DND-41 (cell line): ENCODE results near the gene PCGF3.

ENCODE experiments used
- ATAC-seq: fragments of 200-7000 bp; cut with Tn5 transposase; 3 replicates; pipeline ENCODE4 v1.9.1; 2021; ENCODE audit warnings: low read depth; ENCODE audit not compliant: insufficient read depth
- DNase-seq: peaks from one replicate; pipeline ENCODE4 v3.0.0-alpha.2; 2020
- H2AFZ ChIP-seq: 2 replicates; pipeline ENCODE4 v1.6.0; 2012; ENCODE audit warnings: low read depth, low read length
- H3K27ac ChIP-seq: 2 replicates; pipeline ENCODE4 v1.5.1; 2012; ENCODE audit warnings: low read length, inconsistent platforms
- H3K27me3 ChIP-seq: fragments of 200-600 bp; sonication (generic); 2 replicates; pipeline ENCODE4 v1.6.0; 2012; ENCODE audit warnings: low read length, mild to moderate bottlenecking, inconsistent platforms; ENCODE audit not compliant: insufficient read depth, poor library complexity
- H3K36me3 ChIP-seq: 2 replicates; pipeline ENCODE4 v1.5.1; 2012; ENCODE audit warnings: low read length, inconsistent platforms; ENCODE audit not compliant: insufficient read depth
- H3K4me1 ChIP-seq: 2 replicates; pipeline ENCODE4 v1.5.1; 2012; ENCODE audit warnings: mild to moderate bottlenecking, low read length; ENCODE audit not compliant: insufficient read depth
- H3K4me2 ChIP-seq: 2 replicates; pipeline ENCODE4 v1.6.0; 2012; ENCODE audit warnings: mild to moderate bottlenecking, moderate library complexity, low read length, inconsistent platforms; ENCODE audit not compliant: insufficient read depth
- H3K4me3 ChIP-seq, 2 experiments: fragments of 200-600 bp in 1 of 2; shearing (Covaris generic) in 1 of 2; 2 replicates each; pipeline ENCODE4 v1.5.1; 2012 to 2016; ENCODE audit warnings: inconsistent platforms in 2 of 2, low read length in 2 of 2, mild to moderate bottlenecking in 2 of 2, low read depth in 1 of 2, moderate library complexity in 1 of 2
- H3K79me2 ChIP-seq: 2 replicates; pipeline ENCODE4 v1.6.0; 2012; ENCODE audit warnings: low read length, inconsistent platforms; ENCODE audit not compliant: insufficient read depth
- H3K9ac ChIP-seq: 2 replicates; pipeline ENCODE4 v1.6.0; 2012; ENCODE audit warnings: low read depth, mild to moderate bottlenecking, inconsistent platforms, low read length, moderate library complexity
- H3K9me3 ChIP-seq: 2 replicates; pipeline ENCODE4 v1.5.1; 2012; ENCODE audit warnings: low read length, moderate library complexity, mild to moderate bottlenecking, inconsistent platforms; ENCODE audit not compliant: insufficient read depth, severe bottlenecking
- H4K20me1 ChIP-seq: 2 replicates; pipeline ENCODE4 v1.6.0; 2012; ENCODE audit warnings: low read length; ENCODE audit not compliant: insufficient read depth
- EZH2 ChIP-seq: IDR thresholded peaks from 3 replicates; pipeline ENCODE4 v1.6.1; 2012; ENCODE audit warnings: borderline replicate concordance, low read depth, mild to moderate bottlenecking, moderate library complexity, low read length, inconsistent platforms; ENCODE audit not compliant: severe bottlenecking
- TF ChIP-seq, protein P1 (sequence below): IDR thresholded peaks from 2 replicates; pipeline ENCODE4 v1.5.1; 2012; ENCODE audit warnings: borderline replicate concordance, low read length, moderate library complexity, mild to moderate bottlenecking; ENCODE audit not compliant: poor library complexity, severe bottlenecking; ENCODE audit errors: extremely low read depth

The PCGF3 gene

DNA sequence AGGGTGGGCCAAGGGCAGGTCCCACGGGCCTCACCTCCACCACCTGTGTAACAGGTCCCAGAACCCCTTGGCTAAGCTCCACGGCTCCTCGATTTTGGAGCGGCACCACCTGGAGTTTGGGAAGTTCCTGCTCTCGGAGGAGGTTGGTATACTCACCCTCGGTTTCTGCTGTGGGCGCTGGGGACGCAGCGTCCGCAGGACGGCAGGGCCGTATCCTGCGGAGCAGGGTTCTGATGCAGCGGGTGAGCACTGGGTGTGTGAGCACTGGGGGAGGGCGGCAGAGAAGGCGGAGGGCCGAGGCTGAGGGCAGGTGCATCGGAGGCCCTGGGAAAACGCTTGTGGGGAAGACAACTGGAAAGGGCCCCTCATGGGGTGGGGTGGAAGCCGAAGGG, 42.6 kb upstream of the PCGF3 start:
- ATAC-seq: peak; percentile 18
- H3K79me2 ChIP-seq: peaks cover 32% of the 10 kb centered on the region
- no peaks in the 10 kb centered on the region for H3K9me3 ChIP-seq
- no peak for TF ChIP-seq EZH2
- TF ChIP-seq, protein P1, sequence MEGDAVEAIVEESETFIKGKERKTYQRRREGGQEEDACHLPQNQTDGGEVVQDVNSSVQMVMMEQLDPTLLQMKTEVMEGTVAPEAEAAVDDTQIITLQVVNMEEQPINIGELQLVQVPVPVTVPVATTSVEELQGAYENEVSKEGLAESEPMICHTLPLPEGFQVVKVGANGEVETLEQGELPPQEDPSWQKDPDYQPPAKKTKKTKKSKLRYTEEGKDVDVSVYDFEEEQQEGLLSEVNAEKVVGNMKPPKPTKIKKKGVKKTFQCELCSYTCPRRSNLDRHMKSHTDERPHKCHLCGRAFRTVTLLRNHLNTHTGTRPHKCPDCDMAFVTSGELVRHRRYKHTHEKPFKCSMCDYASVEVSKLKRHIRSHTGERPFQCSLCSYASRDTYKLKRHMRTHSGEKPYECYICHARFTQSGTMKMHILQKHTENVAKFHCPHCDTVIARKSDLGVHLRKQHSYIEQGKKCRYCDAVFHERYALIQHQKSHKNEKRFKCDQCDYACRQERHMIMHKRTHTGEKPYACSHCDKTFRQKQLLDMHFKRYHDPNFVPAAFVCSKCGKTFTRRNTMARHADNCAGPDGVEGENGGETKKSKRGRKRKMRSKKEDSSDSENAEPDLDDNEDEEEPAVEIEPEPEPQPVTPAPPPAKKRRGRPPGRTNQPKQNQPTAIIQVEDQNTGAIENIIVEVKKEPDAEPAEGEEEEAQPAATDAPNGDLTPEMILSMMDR: no peak
- H3K27ac ChIP-seq: peak overlapping the region; percentile 93
- peak overlapping the region; percentile 98 for H3K4me2 ChIP-seq
- peak overlapping the region; percentile 84 for H2AFZ ChIP-seq
- H4K20me1 ChIP-seq: peaks cover 9% of the 10 kb centered on the region
- no peak for DNase-seq
- peaks cover 27% of the 10 kb centered on the region for H3K36me3 ChIP-seq
- peak overlapping the region; percentile 85 to 92 for H3K4me3 ChIP-seq
- H3K4me1 ChIP-seq: peaks cover 36% of the 10 kb centered on the region
- H3K9ac ChIP-seq: peak overlapping the region; percentile 100
- H3K27me3 ChIP-seq: no peaks in the 10 kb centered on the region

DNA sequence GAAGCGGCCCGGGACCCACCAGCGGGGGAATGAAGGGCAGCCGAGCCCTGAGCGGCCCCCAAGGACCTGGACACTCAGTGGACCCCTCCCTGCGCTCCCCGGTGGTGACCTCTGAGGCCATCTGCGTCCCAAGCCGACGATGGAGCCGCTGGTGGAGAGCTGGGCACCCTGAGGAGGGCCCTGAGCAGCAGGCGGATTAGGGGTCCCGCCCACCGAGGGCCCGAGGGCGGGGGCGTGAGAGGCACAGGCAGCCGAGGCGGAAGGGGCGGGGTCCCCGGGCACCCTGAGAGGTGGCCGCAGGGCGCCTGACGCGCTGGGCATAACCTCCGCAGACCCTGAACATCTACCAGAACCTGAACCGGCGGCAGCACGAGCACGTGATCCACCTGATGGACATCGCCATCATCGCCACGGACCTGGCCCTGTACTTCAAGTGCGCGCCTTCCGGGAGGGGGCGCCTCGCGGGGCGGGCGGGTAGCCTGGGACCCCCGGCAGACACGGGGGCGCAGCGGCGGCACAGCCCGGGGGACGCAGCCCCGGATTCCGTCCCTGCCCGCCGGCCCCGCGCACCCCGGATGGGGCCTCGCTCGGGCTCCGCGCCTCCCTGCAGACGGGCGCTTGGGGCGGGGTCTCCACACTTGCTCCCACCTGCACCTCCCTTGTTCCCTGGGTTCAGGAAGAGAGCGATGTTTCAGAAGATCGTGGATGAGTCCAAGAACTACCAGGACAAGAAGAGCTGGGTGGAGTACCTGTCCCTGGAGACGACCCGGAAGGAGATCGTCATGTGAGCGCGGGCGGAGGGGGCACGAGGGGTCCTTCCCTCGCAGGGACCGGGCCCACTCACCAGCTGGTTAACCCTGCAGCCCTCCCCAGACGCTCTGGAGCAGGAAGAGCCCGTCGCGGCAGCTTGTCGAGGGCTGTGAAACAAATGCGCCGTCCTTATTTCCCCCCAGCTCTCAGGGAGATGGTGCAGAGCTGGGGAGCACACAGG, 41.9 kb upstream of the PCGF3 start:
- ATAC-seq: peak; percentile 87
- peak; percentile 91 for DNase-seq
- Histone ChIP-seq H4K20me1 (peaks cover 9% of the 10 kb centered on the region), H3K4me1 (peaks cover 36% of the 10 kb centered on the region), H3K79me2 (peaks cover 32% of the 10 kb centered on the region), H3K4me3 (peak overlapping the region; percentile 85 to 92), H2AFZ (peak overlapping the region; percentile 84), H3K4me2 (peak overlapping the region; percentile 98), H3K27me3 (no peaks in the 10 kb centered on the region), H3K36me3 (peaks cover 27% of the 10 kb centered on the region), H3K9ac (peak overlapping the region; percentile 100), H3K9me3 (no peaks in the 10 kb centered on the region), H3K27ac (peak overlapping the region; percentile 93)
- TF ChIP-seq, protein P1: peak; percentile 44
- no peak for TF ChIP-seq EZH2

DNA sequence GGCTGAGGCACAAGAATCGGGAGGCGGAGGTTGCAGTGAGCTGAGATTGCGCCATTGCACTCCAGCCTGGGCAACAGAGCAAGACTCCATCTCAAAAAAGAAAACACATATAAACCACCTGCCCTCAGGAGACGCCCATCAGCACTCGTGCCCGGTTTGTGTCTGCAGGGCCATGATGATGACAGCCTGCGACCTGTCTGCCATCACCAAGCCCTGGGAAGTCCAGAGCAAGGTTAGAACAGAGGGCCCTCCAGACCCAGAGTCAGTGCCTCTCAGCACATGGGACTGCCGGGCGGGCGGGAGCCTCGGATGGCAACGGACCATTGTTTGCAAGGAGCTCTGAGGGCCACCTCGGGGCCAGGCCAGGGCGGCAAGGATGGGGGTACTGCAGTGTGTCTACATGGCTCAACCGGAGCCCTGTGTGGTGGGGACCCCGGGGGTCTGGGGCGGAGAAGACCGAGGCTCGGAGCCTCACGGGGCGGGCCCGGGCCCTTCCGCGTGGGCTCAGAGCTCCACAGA, 40.9 kb upstream of the PCGF3 start:
- Histone ChIP-seq H3K4me1 (peaks cover 36% of the 10 kb centered on the region), H4K20me1 (no peaks in the 10 kb centered on the region; the same call in 1 of the 2 replicates), H3K9me3 (no peaks in the 10 kb centered on the region), H3K9ac (peak overlapping the region; percentile 100), H3K36me3 (peaks cover 21% of the 10 kb centered on the region), H3K4me2 (peak overlapping the region; percentile 98), H3K4me3 (peak overlapping the region; percentile 85 to 92; a peak in 3 of 4 replicates), H2AFZ (no peak overlapping the region), H3K27me3 (no peaks in the 10 kb centered on the region), H3K79me2 (peaks cover 32% of the 10 kb centered on the region), H3K27ac (peak overlapping the region; percentile 93)
- TF ChIP-seq, protein P1: no peak
- TF ChIP-seq EZH2: no peak
- no peak for ATAC-seq
- no peak for DNase-seq
